RPMI8226 (cell line): ENCODE data around the gene COL18A1.
"Not testable (repeated sequence)": the region's sequence is repeated elsewhere in the genome, so short reads cannot be mapped to it uniquely, and the experiment has no call there.

Experiments used
- DNase-seq: peaks from one replicate; pipeline ENCODE4 v3.0.0-alpha.2; 2015

Gene COL18A1

DNA sequence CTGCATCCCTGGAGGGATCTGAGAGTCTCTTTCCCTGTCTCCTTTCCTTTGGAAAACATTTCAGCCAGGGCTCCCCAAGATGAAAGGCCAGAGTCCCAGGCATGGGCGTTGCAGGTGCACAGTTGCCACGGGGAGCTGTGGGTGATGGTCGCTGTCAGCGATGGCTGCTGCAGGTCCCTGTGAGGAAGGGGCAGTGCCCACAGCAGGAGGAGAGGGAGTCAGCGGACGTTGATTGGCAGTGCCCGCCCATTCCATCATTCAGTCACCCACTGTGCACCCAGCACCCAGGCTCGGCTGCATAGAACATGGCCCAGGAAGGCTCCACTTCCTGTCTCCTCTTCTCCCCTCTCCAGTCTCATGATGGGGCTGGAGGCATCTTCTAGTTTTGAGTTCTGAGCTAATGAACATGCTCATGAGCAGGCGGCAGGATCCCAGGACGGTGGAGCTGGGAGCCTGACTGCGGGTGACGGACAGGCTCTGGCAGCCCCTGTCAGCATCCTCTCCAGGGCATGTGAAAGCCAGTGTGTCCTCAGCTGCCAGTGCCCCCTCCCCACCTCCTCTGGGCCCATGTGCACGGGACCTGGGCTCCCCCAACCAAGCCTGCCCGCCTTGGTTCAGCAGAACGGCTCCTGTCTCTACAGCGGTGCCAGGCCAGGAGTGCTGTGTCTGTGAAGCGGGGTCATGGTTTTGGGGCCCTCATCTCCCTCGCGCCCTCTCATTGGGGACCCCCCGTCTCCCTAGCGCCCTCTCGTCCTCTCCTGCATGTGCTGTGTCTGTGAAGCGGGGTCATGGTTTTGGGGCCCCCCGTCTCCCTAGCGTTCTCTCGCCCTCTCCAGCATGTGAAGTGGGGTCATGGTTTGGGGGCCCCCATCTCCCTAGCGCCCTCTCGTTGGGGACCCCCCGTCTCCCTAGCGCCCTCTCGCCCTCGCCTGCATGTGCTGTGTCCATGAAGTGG lies 24.5 kb downstream of the COL18A1 start:
- no peak for DNase-seq

DNA sequence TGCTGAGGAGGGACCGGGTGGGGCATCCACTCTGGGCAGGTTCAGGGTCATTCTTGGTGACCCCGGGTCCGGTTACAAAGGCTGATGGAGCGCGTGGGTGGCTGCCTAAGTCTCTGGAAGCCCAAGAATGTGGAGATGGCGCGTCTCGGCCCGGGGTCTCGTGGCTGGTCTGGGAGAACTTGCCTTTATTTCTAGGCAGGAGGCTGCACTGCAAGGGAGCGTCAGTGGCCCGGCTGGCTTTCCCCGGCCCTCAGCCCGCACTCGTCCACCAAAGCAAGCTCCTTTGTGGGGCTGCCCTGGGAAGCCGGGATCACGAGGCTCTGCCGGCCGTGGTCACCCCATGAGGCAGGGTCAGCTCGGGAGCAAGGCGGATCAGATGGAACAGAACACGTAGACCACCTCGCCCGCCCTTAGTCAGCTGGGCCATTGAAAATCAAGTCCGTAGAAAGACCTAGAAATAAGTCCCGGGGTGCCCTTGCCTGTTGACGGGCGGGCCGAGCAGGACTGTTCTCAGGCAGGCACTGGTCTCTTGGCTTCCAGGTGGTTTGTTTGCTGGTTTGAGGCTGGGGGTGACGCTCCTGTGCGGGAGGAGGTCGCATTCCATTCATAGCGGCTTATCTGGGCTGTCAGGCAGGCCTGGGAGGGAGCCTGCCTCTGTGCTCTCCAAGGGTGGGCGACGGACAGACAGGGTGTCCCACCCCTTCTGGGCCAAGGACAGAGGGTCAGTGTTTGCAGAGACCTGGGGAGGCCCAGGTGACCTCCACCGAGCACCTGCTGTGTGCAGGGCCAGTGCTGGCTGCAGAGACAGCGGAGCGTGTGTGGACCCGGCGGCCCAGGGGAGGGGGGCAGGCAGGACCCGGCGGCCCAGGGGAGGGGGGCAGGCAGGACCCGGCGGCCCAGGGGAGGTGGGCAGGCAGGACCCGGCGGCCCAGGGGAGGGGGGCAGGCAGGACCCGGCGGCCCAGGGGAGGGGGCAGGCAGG lies 25.8 kb downstream of the COL18A1 start:
- no peak for DNase-seq

DNA sequence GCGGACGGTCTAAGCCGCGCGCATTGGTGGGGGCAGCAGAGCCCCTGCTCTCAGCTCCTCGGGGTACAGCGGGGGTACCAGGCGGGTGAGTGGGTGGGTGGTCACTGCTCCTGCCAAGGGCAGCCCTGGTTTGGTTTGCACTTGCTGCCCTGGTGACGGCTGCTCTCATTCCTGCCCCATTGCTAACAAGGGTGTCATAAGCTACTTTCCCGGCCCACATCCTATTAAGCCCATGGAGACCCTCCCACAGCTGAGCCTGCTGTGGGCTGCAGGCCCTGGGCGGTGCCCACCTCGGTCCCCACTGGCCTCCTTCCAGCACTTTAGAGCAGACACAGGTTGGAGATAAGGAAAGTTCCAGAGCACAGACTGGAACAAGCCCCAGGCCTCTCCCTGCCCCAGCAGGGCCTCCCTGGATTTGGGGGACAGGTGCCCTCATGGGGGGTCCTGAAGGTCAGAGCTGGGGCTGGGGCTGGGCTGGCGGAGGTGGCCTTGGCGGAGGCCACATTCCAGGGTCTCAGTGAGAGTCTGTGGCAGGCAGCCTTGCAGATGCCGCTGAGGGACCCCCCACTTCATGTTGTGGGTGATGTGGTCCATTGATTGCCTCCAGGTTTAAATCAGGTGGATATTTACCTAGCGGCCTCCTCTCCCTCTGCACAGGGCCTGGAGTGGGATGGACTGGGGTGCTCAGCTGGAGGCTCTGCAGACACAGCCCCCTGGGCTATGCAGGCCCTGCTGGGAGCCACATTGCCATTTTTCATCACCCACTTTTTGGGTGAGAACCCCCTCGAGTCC lies 27.0 kb downstream of the COL18A1 start:
- no peak for DNase-seq

DNA sequence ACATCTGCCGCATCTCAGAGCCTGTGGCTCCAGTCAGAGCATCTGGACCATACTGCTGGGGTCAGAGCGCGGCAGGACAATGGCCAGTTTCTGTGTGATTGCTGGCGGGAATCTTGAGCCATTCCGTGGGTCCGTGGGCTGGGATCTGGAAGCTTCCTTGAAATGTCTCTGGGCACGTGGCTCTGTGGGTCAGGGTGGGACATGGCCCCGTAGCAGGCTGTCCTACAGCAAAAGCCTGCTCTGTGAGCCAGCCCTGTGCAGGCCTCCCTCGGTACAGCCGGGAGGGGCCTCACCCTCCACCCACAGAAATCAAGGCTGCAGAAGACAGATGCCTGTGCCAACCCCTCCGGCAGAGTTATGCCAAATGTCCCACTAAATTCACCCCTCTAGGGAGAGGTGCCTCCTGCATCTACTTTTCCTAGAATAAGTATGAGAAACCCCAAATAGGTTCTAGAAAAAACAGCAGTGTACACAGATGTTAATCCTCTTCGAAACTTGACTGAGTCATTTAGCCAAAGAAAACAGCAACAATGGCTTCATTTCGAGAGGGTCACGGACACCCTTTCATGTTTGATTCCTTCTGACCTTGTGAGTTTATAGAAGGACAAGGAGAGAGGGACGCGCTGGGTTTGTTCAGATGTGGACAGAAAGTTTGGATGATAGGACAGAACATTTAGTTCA lies 27.8 kb downstream of the COL18A1 start:
- DNase-seq: no peak

DNA sequence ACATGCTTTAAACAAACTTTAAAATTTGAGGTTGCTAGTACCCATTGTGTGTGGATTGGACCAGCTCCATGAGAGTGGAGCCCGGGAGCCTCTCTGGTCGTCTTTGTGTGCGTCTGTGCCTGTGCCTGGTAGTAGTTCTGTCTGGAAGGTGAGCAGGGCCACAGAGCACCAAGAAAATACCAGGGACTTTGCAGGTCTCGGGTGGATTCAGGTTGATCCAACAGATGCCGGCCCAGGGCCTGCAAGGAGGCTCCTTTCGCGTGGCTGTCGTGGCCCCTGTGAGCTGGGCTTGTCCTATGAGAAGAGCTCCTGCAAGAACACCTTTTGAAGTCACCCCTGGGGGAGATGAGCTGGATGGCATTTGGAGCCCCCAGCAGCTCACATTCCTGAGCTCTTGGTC lies 28.3 kb downstream of the COL18A1 start:
- no peak for DNase-seq

DNA sequence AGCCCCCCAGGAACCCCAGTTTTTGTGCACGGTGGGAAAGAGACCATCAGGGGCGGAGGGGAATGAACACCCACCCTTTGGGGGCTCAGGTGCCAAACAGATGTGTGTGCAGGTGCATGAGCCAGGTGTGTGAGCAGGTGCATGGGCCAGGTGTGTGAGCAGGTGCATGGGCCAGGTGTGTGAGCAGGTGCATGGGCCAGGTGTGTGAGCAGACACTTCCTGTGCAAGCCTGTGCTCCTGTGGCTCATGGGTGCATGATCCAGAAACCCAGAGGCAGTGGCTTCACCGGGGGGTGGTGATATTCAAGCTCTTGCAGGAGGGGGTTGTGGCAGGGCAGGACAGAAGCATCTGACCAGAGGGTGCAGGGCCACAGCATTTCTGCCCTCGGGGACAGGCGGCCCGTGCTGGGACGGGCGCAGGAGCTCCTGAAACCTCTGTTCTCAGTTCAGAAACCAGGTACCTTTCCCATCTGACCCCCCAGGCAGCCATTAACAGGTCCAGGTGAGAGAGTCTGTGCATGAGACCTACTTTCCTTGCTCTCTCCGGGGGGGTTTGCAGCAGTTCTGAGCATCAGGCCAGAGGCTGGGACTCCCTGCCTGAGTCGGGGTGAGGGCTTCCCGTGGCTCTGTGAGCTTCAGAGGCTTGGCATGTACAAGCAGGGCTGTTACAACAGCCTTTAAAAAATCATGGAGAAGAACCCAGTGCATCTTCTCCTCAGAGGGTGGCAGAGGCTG lies 29.1 kb downstream of the COL18A1 start:
- no peak for DNase-seq

DNA sequence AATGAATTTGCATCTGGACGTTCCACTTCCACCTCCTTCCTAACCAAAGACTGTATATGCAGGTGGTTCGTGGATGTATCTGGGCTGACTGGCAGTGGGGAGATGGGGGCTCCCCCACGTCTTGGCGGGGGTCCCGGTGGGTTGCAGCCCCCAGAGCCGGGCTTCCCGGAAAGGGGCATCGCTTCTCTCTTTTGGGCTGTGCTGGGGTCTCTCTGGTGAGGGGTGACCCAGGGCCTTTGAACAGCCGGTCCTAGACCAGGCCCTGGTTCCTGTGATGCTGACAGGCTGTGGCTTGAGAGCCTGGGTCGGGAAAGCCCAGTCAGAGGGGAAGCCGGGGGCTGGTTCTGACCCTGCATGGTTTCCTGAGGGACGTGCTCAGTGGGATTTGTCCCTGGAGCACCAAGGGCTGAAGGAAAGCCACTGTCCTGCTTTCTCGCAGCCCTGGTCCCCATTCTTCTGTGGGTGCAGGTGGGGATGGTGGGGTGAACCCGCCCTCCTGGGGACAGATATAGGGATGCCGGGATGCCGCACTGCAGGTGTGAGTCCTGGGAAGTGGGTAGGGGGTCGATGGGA lies 29.8 kb downstream of the COL18A1 start:
- no peak for DNase-seq

DNA sequence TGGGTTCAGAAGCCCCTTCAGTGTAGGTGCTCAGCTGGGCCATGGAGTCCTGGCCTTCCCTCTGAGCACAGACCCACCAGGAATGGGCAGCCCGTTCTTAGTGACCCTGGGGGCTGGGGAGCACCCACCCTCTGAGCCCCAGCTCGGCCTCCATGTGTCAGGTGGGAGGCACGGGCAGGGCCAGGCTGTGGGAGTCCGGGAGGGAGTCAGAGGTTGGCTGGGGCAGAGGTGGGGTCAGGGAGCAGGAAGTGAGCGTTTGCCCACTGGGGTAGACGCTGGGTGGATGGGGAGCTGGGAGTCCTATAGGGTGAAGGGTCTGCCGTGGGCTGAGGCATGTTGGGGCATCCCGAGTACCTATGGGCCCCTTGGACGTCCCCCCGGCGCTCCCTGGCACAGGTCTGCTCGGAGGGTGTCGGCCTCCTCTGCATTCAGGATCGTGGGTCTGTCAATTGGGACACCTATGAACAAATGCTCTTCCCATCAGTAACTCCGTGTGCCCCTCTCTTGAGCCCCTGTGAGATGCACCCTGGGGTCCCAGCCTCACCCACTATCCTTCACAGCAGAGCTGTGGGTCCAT lies 30.5 kb downstream of the COL18A1 start:
- no peak for DNase-seq

DNA sequence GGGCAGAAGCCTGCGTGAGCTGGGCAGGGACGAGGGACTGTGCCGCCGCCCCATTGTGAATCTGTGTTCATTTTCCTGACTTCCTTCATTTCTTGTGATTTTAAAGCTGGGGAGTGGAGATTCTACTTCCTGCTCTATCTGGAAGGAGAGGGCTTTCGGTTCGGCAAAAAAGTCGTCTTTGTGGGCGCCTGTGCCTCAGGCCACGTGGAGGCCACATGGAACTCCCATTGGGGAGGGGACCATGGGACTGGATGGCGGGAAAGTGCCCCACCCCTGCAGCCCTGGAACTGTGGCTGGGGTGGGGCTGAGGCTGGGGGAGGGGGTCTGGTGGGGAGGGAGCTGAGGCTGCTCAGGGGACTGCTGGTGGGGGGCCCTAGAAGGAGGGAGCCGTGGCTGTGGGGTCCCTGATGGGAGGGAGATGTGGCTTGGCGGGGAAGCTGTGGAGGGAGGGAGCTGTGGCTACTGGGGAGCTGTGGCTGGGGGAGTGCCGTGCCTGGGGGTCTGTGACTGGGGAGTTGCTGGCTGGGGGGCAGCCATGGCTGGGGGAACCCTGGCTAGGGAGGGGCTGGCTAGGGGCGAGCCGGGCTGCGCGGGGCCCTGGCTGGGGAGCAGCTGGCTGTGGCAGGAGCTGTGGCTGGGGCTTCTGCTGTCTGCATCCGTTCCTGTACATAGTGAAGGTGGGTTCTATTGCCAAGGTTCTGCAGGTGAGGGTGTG lies 31.5 kb downstream of the COL18A1 start:
- DNase-seq: no peak

DNA sequence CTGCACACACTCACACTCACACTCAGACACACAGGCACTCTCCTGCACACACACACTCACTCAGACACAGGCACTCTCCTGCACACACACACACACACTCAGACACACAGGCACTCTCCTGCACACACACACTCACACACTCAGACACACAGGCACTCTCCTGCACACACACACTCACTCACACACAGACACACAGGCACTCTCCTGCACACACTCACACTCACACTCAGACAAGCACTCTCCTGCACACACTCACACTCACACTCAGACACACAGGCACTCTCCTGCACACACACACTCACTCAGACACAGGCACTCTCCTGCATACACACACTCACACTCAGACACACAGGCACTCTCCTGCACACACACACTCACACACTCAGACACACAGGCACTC lies 32.9 kb downstream of the COL18A1 start:
- DNase-seq: not testable (repeated sequence)

DNA sequence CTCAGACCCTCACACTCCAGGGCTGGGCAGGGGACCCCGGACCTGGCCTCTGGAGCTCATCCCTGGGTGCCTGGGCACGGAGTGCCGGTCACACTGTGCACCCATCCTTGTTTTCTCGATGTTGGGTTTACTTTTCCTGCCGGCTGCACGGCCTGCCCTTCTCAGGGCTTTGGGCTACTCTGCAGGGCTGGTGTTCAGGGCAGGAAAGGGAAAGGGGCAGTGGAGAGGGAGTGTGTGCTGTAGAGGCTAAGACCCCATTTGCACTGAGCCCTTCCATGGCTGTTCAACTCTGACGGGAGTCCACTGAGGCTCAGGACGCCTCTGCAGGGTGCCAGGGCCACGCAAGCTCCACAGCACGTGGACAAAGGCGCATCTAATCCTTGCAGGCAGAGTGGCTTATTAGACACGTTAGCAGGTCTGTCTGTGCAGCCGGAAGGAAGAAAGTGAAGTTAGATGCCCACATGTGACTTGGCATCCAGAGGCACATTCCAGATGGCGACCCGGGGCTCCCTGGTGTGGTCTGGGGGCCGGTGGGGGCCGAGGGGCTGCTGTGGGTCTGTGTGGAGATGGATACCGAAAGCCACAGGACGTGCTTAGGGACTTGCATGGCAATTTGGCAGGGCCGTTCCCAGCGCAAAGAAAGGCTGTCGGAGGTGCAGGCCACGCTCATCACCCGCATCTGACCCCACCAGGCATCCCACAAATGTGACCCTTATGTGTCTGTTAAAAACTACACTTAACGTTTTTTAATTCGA lies 33.6 kb downstream of the COL18A1 start:
- no peak for DNase-seq

DNA sequence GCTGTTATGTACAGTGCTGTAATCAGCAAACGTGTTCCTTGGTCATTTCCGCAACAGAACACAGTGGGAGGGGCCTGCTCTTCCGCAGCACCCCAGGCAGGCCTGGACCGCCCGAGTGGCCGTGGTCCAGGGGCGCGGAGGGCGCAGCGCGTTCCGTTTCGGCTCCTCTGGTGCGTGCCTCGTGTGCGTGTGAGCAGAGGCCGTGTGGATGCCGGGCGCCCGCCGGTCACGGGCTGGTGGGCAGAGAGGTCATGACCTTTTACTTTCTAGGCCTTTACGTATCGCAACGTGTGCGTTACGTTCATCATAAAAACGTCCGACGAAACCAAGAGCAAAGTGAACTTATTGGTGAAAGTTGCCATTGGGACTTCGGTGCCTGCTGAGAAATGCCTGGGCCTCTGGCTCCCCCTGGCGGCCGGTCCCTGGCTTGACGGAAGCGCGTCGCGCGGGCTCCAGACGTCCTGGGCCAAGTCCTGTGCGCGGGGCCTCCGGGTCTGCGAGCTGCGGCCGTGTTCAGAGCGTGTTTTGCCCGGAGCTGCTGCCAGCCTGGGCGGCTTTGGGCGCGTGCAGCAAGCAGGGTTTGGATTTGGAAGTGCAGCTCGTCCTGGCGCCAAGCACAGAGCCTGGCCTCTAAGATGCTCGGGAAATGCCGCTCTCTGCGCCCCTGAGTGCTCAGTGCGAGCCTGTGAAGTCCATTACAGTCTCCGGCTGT lies 34.4 kb downstream of the COL18A1 start:
- peak; percentile 88 for DNase-seq

DNA sequence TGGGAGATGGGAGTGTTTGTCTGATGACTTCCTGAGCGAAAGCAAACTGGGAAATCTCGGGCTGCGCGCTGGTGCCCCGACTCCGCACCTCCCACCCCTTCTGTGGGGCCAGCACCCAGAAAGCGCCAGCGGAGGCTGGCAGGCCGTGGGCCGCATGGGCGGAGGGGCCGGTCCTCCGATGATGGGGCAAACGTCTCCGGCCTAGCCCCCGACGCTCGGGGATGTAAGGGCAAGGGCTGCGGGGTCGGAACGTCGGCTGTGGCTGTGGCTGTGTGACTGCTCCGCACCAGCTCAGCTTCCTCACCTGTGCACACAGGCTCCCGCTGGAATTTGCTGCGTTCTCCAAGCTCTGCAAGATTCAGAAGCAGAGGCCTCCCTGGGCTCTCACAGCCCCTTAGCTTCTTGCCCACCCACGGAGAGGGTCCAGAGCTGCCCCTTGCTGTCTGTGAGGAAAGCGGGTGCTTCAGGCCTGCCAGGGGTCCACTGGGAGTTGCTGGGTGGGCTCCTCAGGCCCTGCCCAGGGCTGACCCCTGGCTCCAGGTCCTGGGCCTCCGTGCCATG lies 35.0 kb downstream of the COL18A1 start:
- DNase-seq: no peak

DNA sequence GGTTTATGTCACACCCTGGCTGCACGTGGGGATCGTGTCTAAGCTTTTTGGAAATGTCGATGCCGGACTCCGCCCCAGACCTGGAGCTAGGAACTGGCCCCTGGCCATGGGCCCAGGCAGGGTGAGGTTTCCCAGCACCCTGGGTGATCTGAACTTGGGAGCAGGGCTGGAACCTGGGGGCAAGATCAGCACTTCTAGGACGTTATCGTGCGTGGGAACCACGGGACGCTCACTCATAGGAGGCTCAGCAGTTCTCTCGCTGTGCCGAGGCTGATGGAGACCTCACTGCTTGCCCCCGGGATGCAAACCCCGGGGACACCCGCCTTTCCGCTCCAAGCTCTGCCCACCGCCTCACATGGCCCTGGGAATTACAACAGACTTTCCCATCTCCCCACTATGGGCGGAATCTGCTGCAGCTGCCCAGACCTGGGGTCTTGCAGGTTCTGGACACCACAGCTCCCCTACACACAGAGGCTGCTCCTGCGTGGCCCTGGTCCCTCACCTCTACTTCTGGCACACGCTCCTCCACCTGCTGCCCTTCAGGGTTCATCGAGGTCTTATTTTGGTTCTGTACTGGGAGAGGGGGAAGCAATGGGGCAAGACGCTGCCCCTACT lies 35.9 kb downstream of the COL18A1 start:
- DNase-seq: no peak

DNA sequence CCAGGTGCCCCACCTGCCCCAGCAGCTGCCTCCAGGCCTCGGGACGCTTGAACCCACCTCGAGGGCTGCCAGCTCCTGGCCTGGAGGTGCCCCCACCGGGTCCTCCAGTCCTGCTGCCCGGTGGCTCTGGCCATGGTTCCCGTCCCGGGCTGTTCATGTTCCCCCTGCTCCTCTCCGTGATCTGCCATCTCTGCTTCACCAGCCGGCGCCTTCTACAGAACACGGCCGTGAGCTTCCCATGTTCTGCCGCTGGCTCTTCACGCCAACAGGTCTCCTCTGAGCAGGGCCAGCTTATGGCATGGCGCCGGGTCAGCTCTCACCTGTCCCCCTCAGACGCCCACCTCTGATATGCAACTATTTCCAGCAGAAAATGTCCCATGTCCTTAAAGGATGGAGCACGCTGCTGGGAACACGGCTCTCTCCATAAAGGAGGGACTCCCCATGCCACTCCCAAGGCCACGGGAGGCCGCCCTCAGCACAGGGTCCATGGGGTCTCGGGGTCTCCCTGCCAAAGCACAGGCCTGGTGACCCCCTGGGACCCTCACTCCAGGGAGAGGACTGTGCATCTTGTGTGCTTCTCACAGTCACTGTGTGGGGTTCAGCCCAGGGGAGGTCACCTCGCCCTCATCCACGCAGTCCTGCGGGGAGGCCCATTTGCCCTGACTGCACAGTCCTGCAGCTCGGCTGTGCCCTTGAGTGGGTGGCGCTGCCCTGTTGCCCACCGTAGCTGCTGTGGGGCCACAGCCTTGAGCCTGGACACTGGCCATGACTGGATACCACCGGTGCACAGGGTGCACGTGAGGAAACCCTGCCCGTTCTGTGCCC lies 36.7 kb downstream of the COL18A1 start:
- no peak for DNase-seq

DNA sequence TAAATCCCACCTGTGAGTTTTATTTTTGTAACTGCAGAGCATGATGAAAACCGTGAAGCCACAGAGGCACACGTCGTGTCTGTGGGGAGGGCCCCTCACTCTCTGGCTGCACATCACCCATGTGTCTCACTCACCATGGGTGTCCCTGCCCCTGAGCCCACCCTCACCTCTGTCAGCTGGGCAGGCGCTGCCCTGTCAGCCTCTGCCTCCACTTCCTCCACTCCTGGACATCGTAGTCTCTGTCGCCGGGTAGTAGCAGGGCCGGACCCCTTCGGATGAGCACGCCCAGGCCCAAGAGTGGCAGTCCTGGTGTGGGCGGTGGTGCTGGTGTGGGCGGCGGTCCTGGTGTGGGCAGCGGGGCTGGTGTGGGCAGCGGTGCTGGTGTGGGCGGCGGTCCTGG lies 37.3 kb downstream of the COL18A1 start:
- no peak for DNase-seq
